ENCODE results near the gene CNOT10.

- TF ChIP-seq CTCF (conservative IDR thresholded peaks at IDR 0.05 in 1 of 2, IDR thresholded peaks at IDR 0.05 in 1 of 2; ENCODE audit: low read depth in 1 of 2, low read length in 2 of 2), result no peak
- TF ChIP-seq EZH2 (IDR thresholded peaks at IDR 0.05; ENCODE audit: low read length, missing control alignments), result no peak
Measured at GRCh38 chr3:32681811-32682210, 3.2 kb upstream of the CNOT10 start.
